Measurements from ENCODE around the gene FAM171A1. TPM values are rescaled to one million over a fixed set of nuclear protein-coding genes. Genes with fewer than 3 reads are reported as not detected.

Gene FAM171A1
- total RNA-seq, 4 donors from 2014 or later = 7.4 to 40.4 (median 21.6) TPM

DNA sequence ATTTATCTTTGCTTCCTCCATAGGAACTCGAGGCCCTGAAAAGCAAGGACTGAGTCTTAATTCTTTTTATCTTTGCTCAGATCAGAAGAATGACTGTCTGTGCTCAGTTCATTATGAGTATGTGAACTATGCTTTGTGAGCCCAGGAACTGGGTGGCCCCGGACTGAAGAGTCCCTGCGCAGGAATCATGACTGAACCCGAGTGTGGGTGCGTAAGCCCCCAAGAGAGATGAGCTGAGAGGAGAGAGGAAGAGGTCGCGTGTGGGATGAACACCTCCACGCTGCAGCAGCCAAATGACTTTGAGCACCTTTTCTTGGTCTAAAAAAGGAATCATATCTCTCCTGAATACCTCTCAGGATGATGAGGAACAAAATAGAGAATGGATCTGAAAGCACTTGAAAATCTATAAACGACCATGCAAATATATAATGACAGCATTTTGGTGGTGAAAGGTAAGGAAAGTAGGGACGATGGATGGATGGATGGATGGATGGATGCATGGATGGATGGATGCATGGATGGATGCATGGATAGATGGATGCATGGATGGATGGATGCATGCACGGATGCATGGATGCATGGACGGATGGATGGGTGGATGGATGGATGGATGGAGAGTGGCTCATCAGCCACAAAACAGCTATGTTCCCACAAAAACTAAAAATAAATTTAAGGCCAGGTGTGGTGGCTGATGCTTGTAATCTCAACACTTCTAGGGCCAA lies 19.8 kb downstream of the FAM171A1 start:
- no peak overlapping the region for H3K4me3 ChIP-seq
- H3K27me3 ChIP-seq = no peaks in the 10 kb centered on the region
- no peak overlapping the region for H3K27ac ChIP-seq
- DNase-seq = no peak
- H3K4me1 ChIP-seq = no peaks in the 10 kb centered on the region
- intact Hi-C loops (cut with DNase I; ENCODE audit: low total_unique reads) = no loop called here
- no peaks in the 10 kb centered on the region for H3K9me3 ChIP-seq
- TF ChIP-seq, protein P1, sequence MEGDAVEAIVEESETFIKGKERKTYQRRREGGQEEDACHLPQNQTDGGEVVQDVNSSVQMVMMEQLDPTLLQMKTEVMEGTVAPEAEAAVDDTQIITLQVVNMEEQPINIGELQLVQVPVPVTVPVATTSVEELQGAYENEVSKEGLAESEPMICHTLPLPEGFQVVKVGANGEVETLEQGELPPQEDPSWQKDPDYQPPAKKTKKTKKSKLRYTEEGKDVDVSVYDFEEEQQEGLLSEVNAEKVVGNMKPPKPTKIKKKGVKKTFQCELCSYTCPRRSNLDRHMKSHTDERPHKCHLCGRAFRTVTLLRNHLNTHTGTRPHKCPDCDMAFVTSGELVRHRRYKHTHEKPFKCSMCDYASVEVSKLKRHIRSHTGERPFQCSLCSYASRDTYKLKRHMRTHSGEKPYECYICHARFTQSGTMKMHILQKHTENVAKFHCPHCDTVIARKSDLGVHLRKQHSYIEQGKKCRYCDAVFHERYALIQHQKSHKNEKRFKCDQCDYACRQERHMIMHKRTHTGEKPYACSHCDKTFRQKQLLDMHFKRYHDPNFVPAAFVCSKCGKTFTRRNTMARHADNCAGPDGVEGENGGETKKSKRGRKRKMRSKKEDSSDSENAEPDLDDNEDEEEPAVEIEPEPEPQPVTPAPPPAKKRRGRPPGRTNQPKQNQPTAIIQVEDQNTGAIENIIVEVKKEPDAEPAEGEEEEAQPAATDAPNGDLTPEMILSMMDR (IDR thresholded peaks at IDR 0.05) = no peak
- no peak for TF ChIP-seq POLR2A (IDR thresholded peaks at IDR 0.05)
- H3K36me3 ChIP-seq = no peaks in the 10 kb centered on the region

DNA sequence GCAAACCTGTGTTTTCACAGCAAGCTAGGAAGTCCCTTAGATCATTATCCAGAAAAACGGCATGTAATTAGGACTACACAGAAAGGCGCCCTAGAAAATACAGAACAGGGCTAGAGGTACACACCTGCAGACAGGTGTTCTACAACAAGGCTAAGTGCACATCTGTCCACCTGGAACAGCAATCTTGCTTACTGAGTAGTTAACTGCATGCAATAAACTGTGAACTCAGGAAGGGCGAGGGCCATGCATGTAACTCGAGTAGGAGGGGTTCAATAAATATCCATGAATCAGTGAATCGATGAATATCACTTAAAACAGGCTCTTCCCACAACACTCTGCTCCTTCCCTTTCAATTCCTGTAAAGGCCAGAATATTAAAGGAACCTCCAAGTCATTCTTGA lies 22.0 kb downstream of the FAM171A1 start:
- DNase-seq = no peak
- Histone ChIP-seq H3K36me3 (no peaks in the 10 kb centered on the region), H3K27me3 (no peaks in the 10 kb centered on the region), H3K9me3 (no peaks in the 10 kb centered on the region), H3K27ac (no peak overlapping the region), H3K4me1 (no peaks in the 10 kb centered on the region), H3K4me3 (peak overlapping the region; percentile 6 to 29)
- intact Hi-C loops (cut with DNase I; ENCODE audit: low total_unique reads) = no loop called here
- TF ChIP-seq POLR2A (IDR thresholded peaks at IDR 0.05) = no peak
- TF ChIP-seq, protein P1 (IDR thresholded peaks at IDR 0.05) = no peak

DNA sequence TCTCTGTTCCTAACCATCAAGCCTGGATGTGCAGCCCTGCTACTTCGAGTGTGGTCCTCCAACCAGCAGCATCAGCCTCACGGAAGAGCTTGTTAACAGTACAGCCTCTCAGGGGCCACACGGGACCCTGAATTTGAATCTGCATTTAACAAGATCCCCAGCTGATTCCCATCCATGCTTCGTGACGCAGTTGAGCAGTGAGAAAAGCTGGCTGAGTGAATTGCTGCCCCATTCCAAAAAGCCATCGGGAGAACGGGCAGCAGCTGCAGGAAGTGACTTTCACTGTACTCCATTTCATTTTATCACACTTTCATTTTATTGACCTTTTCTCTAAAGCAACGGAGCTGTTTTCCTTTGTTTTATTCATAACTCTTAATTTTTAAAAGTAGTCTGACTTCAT lies 22.5 kb downstream of the FAM171A1 start:
- TF ChIP-seq POLR2A (IDR thresholded peaks at IDR 0.05) = no peak
- TF ChIP-seq, protein P1 (IDR thresholded peaks at IDR 0.05) = no peak
- H3K27ac ChIP-seq = peak overlapping the region in 1 of 2 donors; percentile 4
- intact Hi-C loops (cut with DNase I; ENCODE audit: low total_unique reads) = no loop called here

DNA sequence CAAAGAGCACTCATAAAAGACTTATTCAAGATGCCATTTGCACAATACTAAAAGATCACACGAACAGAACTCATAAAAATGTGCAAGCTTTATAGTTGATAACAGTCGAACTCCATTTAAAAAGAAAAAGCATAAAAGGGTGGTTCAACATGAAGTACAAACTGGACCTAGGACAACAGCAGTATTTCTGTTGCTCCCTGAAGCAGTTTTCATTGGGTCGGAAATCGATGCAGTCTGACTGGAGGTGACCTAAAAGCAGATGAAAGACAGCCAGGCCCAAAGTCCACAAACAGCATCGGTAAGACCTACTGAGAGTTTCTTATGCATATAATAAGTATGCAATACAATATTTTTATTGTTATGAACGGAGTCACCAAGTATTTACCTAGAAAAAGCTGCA lies 23.9 kb downstream of the FAM171A1 start:
- Histone ChIP-seq H3K9me3 (no peaks in the 10 kb centered on the region), H3K36me3 (no peaks in the 10 kb centered on the region), H3K4me3 (no peak overlapping the region), H3K4me1 (no peaks in the 10 kb centered on the region), H3K27me3 (no peaks in the 10 kb centered on the region), H3K27ac (no peak overlapping the region)
- intact Hi-C loops (cut with DNase I; ENCODE audit: low total_unique reads) = no loop called here
- no peak for TF ChIP-seq POLR2A (IDR thresholded peaks at IDR 0.05)
- TF ChIP-seq, protein P1 (IDR thresholded peaks at IDR 0.05) = no peak
- DNase-seq = no peak

More for the DNA sequence above, 22.5 kb downstream of the FAM171A1 start:
- Histone ChIP-seq H3K9me3 (no peaks in the 10 kb centered on the region), H3K4me1 (no peaks in the 10 kb centered on the region), H3K36me3 (no peaks in the 10 kb centered on the region), H3K27me3 (no peaks in the 10 kb centered on the region), H3K4me3 (peak overlapping the region; percentile 6 to 29)
- no peak for DNase-seq

DNA sequence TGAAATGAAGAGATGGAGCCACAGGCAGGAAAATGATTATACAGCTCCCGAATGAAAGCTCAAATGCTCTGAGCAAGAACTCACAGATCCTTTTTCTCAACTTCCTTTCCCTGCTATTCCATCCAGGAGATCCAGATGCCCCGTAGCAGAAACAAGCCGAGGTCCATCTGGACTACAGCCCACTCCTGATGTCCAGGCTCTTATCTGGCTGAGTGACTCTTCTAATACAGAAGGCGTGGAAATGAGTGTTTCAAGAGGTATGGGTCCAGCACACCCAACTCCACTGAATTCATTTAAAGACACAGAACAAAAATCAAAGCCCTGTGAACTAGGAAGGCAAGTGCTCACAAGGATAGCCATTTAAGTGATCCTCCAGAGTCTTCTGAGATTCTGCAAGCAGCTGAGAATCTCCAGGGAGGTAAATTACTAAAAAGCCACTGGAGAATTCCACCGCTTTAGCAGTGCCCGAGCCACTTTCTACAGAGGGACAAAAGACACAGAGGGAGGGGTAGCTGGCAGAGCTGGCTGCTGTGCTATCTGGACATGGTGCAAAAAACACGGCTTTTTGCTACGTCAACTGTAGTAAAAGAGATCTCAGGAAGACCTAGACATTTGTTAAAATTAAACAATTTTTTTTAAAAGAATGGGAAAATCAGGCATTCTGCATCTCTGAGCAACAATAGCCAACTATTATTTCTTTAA lies 24.5 kb downstream of the FAM171A1 start:
- H3K9me3 ChIP-seq = no peaks in the 10 kb centered on the region
- no peaks in the 10 kb centered on the region for H3K4me1 ChIP-seq
- no peaks in the 10 kb centered on the region for H3K36me3 ChIP-seq
- no peak overlapping the region for H3K4me3 ChIP-seq
- H3K27me3 ChIP-seq = no peaks in the 10 kb centered on the region
- intact Hi-C loops (cut with DNase I; ENCODE audit: low total_unique reads) = no loop called here
- DNase-seq = peak in 1 of 2 donors; percentile 44
- no peak for TF ChIP-seq POLR2A (IDR thresholded peaks at IDR 0.05)
- TF ChIP-seq, protein P1 (IDR thresholded peaks at IDR 0.05) = no peak
- no peak overlapping the region for H3K27ac ChIP-seq

All from uterus (tissue), 4 donors.